Activated CD4-positive, alpha-beta T cell treated with anti-CD3 and anti-CD28 coated beads, Interleukin-2, amount 50 U/mL, for 48 hours (primary cell): Measurements from ENCODE around the gene INTS14.

Experiments
- DNase-seq, 2 experiments: peaks; one replicate each; pipeline ENCODE4 v3.0.0-alpha.2; 2020

INTS14 gene

DNA sequence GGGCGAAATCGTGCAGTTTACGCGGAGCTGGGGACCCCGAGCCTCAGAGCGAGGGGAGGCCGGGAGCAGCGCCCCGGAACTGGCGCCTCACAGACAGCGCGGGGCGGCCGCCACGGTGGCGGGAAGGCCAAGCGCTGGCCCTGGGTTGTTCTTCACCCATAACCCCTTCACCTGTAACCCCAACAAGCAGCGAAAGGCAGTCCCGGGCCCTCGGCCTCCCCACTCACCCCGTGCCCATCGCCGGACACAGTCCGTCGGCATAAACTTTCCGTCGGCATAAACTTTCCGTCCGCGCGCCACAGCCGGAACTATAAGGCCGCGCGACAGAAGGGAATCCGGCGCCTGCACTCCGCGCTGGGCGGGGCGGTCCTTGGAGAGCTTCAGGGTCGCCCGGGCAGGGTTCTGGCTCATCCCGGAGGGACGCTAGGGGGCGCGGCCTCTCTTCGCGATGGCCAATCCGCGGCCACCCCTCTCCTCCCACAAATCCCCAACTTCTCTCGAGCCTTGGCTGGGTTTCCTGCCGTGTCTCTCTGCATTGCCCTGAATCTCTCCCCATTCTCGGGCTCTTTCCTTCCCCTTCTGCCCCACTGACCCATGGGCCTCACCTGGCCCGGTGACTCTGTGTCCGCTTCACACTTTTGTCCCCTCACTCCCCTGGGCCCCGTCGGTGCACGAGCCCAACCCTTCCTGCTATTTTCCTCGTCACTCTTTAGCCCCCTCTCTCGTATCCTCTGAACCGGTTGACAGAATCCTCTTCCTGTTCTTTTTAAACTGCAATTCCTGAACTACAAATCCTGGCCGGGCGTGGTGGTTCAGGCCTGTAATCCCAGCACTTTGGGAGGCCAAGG lies at the start of gene INTS14:
Gene INTS14 (minus strand): TSS at position 261 of the 848 bp plus-strand sequence. CDS start 3,751 bp downstream, outside the sequence.
- peak; percentile 98 to 99 for DNase-seq

DNA sequence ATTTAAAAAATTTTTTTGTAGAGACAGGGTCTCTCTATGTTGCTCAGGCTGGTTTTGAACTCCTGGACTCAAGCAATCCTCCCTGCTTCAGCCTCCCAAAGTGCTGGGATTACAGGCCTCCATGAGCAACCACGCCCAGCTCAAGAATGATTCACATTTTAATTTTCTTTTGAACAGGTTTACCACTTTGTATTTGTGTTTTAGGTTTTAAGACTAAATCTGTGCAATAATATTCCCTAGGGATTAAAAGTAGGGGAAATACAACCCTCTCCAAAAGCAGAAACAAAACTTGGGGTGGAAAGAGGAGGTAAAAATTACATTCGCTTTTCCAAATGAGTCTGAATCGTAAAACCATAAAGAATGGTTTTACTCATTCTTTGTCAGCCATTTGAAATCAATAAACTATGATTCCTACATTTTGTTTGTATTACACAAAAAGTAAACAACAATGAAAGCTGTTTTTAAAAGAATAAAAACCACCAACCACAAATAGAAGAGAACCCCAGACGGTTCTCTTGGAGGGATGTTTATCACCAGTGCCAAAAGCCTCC lies 48.6 kb upstream of the INTS14 start:
- DNase-seq, result no peak

DNA sequence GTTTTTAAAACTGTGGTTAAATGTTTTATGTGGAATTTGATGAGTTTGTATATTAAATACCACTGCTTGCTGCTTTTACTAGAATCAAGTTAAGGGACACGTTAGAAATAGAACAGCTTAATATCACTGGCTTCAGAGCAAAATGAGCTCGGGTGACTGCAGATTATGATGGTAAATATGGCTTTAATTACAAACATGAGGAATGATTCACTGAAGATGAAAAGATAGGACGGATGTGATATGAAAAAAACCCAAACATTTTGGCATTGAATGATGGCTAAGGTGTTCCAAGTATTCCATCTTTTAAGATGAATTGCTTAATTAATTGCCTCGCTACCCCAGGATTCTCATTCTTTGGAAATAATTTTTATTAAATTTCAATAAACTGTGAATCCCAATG lies 44.5 kb upstream of the INTS14 start:
- no peak for DNase-seq

DNA sequence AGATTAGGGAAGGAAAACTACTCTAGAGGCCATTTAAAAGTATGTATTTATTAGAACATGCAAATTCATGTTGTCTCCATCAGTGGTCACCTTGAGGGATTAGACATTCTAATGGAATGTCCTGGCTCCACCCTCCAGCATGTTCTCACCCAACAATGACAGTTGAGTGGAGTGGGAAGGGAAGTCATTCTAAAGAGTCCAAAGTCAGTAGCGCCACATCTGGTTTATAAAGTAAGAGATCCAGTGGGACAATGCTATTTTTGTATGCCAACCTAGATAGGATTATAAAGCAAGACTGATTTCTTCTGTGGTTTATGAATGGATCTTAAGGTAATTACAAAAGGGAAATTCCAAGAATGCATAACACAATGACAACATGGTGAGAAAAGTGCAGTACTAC lies 44.1 kb upstream of the INTS14 start:
- DNase-seq, result no peak

DNA sequence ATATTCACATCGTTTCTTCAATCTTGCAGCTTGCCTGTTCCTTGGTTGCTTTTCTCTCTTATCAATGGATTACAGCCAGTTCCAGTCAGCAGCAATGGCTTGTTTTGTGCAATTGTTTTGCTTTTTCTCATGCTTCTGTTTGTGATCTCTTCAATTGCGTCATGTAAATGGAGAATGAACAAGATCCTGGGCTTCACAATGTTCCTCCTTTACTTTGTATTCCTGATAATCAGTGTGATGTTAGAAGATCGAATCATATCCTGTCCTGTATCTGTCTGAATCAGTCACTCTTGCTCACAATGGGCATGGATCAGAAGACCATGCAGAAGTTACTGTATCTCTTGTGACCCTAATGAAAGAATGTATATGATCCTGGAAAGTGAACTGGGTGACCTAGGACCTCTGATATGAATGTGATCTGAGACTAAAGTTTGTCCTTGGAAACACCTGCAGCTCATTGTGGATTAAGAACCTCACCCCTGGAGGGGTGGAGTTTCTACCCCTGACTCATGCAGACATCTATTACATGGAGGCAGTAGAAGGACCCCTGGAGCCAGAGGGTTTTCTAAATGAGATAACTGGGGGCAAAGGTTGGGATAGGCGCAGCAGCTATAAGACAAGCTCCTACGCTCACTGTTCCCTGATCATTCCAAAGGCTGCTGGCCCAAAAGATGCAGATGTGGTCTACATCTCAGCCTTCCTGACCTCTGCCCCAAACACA lies 43.0 kb upstream of the INTS14 start:
- DNase-seq, result no peak

DNA sequence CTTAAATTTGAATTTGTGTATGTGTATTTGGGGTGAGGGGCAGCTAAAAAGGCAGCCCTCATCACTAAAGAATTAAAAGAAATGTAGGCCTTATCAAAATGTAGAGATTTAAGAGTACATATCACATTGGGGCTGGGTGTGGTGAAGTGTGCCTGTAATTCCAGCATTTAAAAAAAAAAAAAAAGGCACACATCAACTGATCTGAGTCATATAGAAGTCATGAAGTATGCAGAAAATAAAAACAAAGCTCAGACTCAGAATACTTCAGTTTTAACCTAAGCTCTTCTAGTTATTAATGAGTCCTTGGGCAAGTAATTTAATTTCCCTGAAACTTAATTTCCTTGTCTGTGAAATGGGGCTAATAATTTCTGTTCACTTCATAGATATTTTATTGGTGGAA lies 42.4 kb upstream of the INTS14 start:
- no peak for DNase-seq

DNA sequence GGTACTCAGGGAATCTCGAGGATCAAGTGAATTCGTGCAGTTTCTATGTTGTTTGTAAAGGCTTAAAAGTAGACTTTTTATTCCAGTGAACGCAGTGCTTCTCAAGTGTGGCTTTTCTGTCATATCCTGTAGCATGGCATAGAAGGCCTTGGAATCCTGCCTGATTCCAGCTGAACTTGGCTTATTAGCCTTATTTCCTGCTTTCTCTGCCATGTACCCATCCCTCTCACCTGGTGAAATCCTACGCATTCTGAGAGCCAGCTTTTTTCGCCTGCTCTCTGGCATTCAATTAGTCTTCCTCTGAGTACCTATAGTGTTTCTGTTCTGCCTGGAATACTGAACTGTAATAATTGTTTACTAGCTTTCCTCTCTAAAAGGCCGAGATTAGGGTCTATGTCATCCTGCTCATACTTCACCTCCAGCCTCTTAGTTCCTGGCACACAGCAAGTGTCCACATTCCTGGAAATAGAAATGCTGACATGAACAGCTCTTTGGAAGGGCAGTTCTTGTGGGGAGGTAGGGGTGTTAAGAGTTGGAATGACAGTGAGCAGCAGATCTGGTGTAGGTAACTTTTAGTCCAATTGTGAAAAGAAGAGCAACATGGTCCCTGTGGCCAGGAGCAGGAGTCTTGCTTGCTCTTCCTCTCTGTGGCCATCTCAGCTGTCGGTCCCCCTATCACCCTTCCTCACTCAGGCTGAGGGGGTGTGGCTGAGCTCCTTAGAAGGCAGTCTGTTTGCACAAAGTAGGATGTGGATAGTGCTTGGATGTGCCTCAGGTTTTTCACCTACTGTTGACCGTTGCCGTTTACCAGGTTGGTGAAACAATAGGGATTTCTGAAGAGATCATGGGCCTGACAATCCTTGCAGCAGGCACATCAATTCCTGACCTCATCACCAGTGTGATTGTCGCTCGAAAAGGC lies 41.2 kb upstream of the INTS14 start:
- no peak for DNase-seq

DNA sequence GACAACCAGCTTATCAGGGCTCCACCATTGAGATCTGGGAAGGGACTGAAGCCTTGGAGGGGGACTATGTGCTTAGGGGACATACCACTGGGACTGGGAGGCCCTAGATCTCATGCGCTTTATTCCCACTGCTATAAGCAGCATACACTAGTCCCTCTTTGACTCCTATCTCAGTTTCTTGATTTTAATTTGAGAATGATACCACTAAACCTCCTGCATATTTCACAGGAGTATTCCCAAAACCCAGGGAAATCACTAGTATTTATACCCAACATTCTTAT lies 40.1 kb upstream of the INTS14 start:
- no peak for DNase-seq

DNA sequence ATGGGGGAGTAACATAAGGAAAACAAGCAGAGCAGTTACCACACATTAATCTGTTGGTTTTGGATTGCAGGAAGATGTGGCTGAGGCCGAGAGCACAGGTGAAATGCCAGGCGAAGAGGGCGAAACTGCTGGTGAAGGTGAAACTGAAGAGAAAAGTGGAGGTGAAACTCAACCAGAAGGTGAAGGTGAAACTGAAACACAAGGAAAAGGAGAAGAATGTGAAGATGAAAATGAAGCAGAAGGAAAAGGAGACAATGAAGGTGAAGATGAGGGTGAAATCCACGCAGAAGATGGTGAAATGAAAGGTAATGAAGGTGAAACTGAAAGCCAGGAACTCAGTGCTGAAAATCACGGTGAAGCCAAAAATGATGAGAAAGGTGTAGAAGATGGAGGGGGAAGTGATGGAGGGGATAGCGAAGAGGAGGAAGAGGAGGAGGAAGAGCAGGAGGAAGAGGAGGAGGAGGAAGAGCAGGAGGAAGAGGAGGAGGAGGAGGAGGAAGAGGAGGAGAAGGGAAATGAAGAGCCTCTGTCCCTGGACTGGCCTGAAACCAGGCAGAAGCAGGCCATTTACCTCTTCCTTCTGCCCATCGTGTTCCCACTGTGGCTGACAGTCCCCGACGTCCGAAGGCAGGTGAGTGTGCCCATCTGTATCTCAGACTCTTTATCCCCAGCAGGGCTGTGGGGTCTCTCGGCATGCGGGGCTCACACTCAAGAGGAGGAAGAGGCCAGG lies 39.5 kb upstream of the INTS14 start:
- no peak for DNase-seq

DNA sequence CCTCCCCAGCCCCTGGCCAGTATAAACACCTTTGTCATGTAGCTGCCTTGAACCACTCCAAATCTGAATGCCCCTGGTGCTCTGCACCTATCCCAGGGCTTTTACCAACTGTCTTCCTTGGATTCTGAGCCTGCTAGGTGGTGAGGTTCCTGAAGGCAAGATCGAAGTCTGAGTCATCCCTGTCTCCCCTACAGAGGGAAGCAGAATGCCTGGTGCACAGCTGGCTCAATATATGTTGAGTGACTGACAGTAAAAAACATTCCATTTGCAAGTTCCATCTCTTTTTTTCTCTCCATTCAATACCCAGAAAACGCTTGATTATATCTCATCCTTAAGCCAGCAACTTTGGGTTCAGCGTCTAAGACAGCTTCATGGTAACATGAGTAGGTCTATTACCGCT lies 35.6 kb upstream of the INTS14 start:
- DNase-seq, result no peak

DNA sequence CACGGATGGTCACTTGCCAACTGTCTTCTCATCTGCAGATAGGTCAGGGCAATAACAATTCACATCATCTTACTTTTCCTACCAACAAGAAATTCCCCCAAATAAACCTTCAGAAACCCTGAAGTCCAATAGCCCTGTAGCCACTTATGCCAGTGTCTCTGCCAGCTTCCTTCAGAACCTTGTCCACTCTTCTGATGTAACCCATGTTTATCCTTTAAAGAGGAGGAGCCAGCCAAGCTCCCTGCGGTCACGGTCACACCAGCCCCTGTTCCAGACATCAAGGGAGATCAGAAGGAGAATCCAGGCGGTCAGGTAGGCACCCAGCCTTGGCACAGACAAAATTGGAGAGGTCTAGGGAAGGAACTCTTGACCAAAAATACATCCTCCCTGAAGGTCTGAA lies 34.5 kb upstream of the INTS14 start:
- DNase-seq, result no peak

DNA sequence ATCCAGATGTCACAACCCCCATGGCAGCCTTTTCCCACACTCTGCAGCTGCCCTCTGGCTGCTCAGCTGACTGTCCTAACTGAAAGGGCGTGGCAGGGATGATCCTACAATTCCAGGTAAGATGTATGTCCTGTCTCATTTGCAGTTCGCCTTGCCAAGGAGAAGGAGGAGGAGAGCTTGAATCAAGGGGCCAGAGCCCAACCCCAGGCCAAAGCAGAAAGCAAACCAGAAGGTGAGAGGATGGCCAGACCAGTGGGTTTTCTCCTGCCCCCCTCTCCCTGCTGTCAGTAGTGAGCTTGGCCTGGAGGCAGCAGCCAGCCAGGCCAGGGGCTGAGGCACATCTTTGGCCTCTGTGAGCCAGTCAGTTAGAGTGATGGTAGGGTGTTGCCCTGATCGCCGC lies 33.4 kb upstream of the INTS14 start:
- DNase-seq, result no peak

DNA sequence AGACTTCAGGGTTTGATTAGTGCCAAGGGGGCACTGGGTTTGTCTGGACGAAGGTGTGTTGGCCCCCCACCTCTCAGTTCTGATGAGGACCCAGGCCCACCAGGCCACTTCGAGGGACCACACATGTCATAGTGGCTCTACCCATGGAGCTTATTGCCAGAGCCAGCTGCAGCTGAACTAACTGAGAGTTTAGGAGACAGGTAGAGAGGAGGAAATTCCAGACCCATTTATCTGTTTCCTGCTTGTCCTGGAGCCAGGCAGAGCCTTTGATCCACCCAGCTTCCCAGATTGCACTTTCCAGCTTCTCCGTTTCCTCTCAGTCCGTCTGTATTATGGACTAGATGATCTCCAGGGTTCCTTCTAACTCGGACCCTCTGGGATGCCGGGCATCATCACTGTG lies 31.7 kb upstream of the INTS14 start:
- DNase-seq, result no peak

DNA sequence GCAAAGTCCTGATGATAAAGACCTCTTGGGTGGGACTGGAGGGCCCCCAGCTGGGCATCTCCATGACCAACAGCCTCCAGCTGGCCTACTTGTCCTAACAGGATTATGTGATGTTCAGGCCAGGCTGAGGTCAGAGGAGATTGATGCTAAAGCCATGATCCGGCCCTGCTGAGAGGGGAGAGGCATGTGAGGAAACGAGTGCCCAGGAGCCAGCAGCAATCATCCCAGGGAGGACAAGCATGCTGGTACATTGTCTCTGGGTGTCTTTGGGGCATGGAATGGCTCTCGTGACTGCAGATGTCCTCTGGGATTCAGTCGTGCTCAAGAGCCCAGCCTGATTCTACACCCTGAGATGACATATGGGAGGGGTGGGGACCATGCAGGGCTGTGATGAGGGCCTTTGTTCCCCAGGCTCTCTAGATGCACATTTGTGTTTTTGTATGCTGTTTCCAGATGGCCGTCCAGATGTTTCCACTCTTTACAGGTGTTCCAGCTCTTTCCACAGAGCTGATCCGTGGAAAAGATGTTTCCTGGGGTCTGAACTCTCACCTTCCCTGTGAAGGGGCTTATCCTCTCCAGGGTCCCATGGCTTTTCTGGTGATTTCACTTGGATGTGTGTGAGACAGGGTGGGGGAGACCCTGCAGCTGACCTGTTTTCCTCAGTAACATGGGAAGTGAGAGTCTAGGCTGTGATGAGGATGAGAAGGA lies 31.0 kb upstream of the INTS14 start:
- DNase-seq, result no peak

DNA sequence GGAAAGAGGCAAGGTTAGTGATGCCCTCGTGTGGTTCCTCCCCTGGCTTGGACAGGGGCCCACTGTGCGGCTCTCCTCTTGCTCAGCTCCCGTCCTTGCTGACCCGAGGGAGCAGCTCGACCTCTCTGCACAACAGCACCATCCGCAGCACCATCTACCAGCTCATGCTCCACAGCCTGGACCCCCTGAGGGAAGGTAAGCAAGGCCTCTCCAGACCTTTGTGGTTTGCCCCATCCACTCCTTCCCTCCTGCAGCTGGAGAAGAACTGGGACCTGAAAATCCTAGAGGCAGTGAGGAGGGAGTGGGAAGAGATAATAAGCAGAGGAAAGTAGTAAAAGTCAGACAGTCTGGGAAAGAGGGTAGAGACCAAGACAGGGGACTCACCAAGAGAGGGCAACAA lies 28.6 kb upstream of the INTS14 start:
- DNase-seq, result no peak

DNA sequence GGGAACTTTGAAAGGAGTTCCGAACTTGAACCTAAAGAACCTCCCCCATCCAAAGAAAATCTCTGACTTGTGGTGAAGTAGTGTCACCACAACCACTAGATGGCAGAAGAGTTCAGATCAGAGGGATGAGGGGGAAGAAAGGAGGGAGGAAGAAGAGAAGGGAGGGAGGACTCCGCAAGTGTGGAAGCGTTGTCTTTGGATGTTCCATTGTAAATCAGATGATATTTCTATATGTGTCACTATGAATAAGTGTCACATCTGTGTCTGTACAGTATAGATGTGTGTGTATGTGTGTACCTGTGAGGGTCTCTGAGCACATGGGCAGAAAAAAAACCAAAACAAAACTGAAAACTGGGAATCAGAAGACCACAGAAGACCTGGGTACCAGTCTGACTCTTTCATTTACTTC lies 27.8 kb upstream of the INTS14 start:
- DNase-seq, result peak; percentile 10 to 23

DNA sequence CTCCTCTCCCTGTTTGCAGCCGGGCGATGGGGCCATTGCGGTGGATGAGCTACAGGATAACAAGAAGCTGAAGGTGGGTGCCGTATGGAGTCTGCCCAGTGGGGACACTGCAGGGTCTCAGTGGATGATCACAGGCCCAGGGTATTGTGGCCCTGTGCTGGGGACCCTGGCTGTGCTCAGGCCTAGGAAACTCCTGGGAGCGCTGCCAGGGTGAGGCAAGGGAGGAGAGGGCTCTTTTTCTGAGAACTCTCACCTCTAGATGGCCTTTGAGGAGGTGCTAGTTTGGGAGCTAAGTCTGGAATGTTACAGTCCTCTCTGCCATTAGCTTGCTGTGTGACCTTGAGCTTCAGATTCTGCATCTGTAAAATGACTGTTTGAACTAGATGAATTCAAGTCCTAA lies 27.2 kb upstream of the INTS14 start:
- DNase-seq, result no peak

DNA sequence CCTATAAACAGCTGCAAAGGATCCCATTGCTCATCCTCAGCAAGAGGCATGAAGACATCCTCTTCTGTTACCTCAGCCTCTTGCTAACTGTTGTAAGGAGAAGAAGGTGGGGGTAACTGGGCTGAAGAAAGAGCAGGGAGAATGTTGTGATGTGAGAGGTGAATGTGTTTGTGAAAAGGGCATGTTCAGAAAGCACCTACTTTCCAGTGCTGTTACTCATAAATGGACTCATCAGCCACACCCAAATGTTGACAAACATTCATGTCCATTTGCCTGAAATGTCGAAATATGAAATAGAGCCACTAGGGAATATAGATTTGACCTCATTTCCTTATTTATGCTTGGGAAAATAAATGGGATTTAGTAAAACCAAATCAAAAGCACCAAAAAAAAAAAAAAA lies 23.4 kb upstream of the INTS14 start:
- DNase-seq, result no peak

DNA sequence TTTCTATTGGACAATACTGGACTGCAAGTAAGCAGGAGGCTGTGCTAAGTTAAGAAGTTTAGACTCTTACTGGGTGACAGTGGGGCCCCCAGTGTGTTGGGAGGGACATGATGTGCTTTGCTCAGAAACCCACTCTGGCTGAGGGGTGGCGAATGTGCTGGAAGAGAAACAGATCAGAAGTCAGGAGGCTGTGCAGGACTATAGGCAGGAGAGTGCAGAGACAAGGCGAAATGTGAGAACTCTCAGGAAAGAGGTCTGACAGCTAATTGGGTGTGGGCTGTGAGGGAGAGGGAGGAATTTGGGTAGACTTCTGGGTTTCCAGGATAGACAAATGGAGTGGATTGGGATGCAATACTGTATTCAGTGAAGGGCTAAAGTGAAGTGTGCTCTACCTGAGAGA lies 22.8 kb upstream of the INTS14 start:
- no peak for DNase-seq

DNA sequence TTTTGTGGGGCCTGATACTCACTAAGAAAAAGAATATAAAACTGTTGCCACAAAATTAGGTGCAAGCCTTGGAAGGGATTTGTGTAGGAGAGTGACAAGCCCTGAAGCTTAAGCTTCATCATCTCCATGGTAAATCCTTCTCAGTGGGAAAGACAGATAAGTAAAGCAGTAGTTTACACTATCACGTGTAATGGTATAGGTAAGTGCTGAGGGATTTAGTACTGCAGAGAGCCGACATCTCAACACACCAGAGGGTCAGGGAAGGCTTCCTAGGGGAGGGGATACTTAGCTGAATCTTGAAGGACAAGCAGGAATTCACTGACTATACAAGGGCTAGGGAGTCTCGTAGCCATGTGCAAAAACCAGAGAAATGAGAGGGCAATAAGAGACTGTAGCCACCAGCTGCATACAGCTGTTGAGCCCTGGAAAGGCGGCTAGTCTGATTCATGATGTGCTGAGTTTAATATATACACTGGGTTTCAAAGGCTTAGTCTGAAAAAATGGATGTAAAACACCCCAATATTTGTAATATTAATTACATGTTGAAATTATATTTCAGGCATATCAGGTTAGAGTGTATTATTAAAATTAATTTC lies 21.9 kb upstream of the INTS14 start:
- DNase-seq, result no peak

DNA sequence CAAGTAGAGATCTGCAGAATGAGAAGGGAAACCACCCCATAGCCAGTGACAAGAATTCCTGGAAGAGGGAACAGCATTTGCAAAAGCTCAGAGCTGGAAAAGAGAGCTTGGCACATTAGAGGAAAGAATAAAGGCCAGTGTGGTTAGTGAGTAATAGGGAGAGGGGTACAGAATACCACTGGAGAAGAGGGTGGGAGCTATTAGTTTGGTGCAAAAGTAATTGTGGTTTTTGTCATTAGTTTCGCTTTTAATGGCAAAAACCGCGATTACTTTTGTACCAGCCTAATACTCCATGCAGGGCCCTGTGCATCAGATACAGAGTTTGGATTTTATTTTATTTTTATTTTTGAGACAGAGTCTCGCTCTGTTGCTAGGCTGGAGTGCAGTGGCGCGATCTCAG lies 20.6 kb upstream of the INTS14 start:
- no peak for DNase-seq

DNA sequence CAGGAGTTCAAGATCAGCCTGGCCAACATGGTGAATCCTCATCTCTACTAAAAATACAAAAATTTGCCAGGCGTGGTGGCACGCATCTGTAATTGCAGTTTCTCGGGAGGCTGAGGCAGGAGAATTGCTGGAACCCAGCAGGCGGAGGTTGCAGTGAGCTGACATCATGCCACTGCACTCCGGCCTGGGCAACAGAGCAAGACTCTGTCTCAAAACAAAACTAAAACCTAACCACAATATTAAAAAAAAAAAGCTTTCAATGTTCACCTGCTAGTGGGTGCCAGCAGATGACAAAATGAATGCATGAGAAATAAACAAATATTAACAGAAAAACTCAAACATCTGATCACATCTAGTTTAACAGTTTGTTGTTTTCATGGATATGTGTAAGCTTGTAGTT lies 19.8 kb upstream of the INTS14 start:
- DNase-seq, result no peak
